Progenitor cell of endocrine pancreas (in vitro differentiated cells): Measurements from ENCODE around the gene RELT. TPM values are rescaled to one million over a fixed set of nuclear protein-coding genes. Genes with fewer than 3 reads are reported as not detected.

Experiments
- DNase-seq: peaks from one replicate; pipeline ENCODE4 v3.0.0; 2021; ENCODE audit warnings: low spot score; ENCODE audit not compliant: unreplicated experiment
- H3K27ac Mint-ChIP-seq: 2 replicates; pipeline ENCODE4 v1.8.0; 2021; ENCODE audit warnings: mild to moderate bottlenecking, moderate library complexity, mixed read lengths
- H3K27me3 Mint-ChIP-seq: 2 replicates; pipeline ENCODE4 v1.8.0; 2021; ENCODE audit warnings: mixed read lengths
- H3K36me3 Mint-ChIP-seq: 2 replicates; pipeline ENCODE4 v1.8.0; 2022; ENCODE audit warnings: mixed read lengths; ENCODE audit not compliant: insufficient read depth
- H3K4me1 Mint-ChIP-seq: 2 replicates; pipeline ENCODE4 v1.8.0; 2021; ENCODE audit warnings: low read depth, mixed read lengths
- H3K4me3 Mint-ChIP-seq: 2 replicates; pipeline ENCODE4 v1.8.0; 2021; ENCODE audit warnings: low read depth, mild to moderate bottlenecking, moderate library complexity, mixed read lengths
- H3K9me3 Mint-ChIP-seq: 2 replicates; pipeline ENCODE4 v1.8.0; 2021; ENCODE audit warnings: low read depth, mixed read lengths
- CTCF ChIP-seq: fragments of 200-600 bp; sonication (generic); IDR thresholded peaks from one replicate; pipeline ENCODE4 v1.5.0; 2021; ENCODE audit warnings: antibody characterized with exemption, mild to moderate bottlenecking; ENCODE audit not compliant: unreplicated experiment
- total RNA-seq: library from RNA; stranded (reverse); gene quantifications from 2 replicates; pipeline ENCODE4 v1.2.1, GENCODE V29; 2021

Gene RELT
- total RNA-seq, 1 donor from 2014 or later, result 5.3 TPM

GRCh38 chr11:73406619-73407018 is 30.4 kb downstream of the RELT start:
- Mint-ChIP-seq H3K27ac (no peak overlapping the region), H3K27me3 (no peaks in the 10 kb centered on the region), H3K9me3 (no peaks in the 10 kb centered on the region), H3K4me1 (no peaks in the 10 kb centered on the region), H3K4me3 (no peak overlapping the region), H3K36me3 (peaks cover 7% of the 10 kb centered on the region)
- no peak for DNase-seq
- no peak for TF ChIP-seq CTCF

- Mint-ChIP-seq H3K27me3 (no peaks in the 10 kb centered on the region), H3K27ac (no peak overlapping the region), H3K9me3 (no peaks in the 10 kb centered on the region), H3K36me3 (peaks cover 7% of the 10 kb centered on the region), H3K4me3 (no peak overlapping the region), H3K4me1 (no peaks in the 10 kb centered on the region)
- DNase-seq, result no peak
- no peak for TF ChIP-seq CTCF
Observed at GRCh38 chr11:73409431-73409830, 33.2 kb downstream of the RELT start.

GRCh38 chr11:73410627-73411026 is 34.4 kb downstream of the RELT start:
- no peak for DNase-seq
- Mint-ChIP-seq H3K27ac (no peak overlapping the region), H3K36me3 (peaks cover 7% of the 10 kb centered on the region), H3K27me3 (no peaks in the 10 kb centered on the region), H3K4me3 (no peak overlapping the region), H3K9me3 (no peaks in the 10 kb centered on the region), H3K4me1 (peaks cover 3% of the 10 kb centered on the region)
- TF ChIP-seq CTCF, result no peak

GRCh38 chr11:73411031-73411430 is 34.8 kb downstream of the RELT start:
- TF ChIP-seq CTCF, result no peak
- Mint-ChIP-seq H3K4me1 (peaks cover 5% of the 10 kb centered on the region), H3K27me3 (no peaks in the 10 kb centered on the region), H3K36me3 (peaks cover 7% of the 10 kb centered on the region), H3K4me3 (no peak overlapping the region), H3K9me3 (no peaks in the 10 kb centered on the region), H3K27ac (no peak overlapping the region)
- no peak for DNase-seq

GRCh38 chr11:73412308-73412707 is 36.1 kb downstream of the RELT start:
- H3K9me3 Mint-ChIP-seq, result no peaks in the 10 kb centered on the region

More at GRCh38 chr11:73412308-73412707, 36.1 kb downstream of the RELT start:
- no peak overlapping the region for H3K4me3 Mint-ChIP-seq
- peaks cover 7% of the 10 kb centered on the region for H3K36me3 Mint-ChIP-seq
- H3K27ac Mint-ChIP-seq, result no peak overlapping the region
- no peak for DNase-seq
- H3K4me1 Mint-ChIP-seq, result peaks cover 8% of the 10 kb centered on the region
- no peak for TF ChIP-seq CTCF
- no peaks in the 10 kb centered on the region for H3K27me3 Mint-ChIP-seq
